ENCODE data around the gene RASAL3.

The RASAL3 gene

GRCh38 chr19:15453906-15454860 is 10.2 kb downstream of the RASAL3 start:
- no peaks in the 10 kb centered on the region for H3K9me3 ChIP-seq (ENCODE audit: control insufficient read depth, low read depth, low read length)
- peaks cover 5% of the 10 kb centered on the region for H3K4me1 ChIP-seq (ENCODE audit: control insufficient read depth, low read depth, low read length)
- H3K4me3 ChIP-seq (ENCODE audit: low read length) = no peak overlapping the region
- no peak overlapping the region for H3K9ac ChIP-seq (ENCODE audit: low read length)
- H3K27ac ChIP-seq (ENCODE audit: low read length) = no peak overlapping the region
- peaks cover 63% of the 10 kb centered on the region for H3K27me3 ChIP-seq (ENCODE audit: control insufficient read depth, insufficient read depth, low read length)
- no peaks in the 10 kb centered on the region for H3K36me3 ChIP-seq (ENCODE audit: control insufficient read depth, low read depth, low read length)

GRCh38 chr19:15453091-15453578 is 11.2 kb downstream of the RASAL3 start:
- no peak overlapping the region for H3K9ac ChIP-seq (ENCODE audit: low read length)

GRCh38 chr19:15452111-15453047 is 12.0 kb downstream of the RASAL3 start:
- H3K27me3 ChIP-seq (ENCODE audit: control insufficient read depth, insufficient read depth, low read length) = peaks cover 47% of the 10 kb centered on the region
- peak overlapping the region; percentile 51 for H3K4me3 ChIP-seq (ENCODE audit: low read length)

More at GRCh38 chr19:15453091-15453578, 11.2 kb downstream of the RASAL3 start:
- Histone ChIP-seq H3K4me1 (ENCODE audit: control insufficient read depth, low read depth, low read length) (peaks cover 12% of the 10 kb centered on the region), H3K9me3 (ENCODE audit: control insufficient read depth, low read depth, low read length) (no peaks in the 10 kb centered on the region), H3K4me3 (ENCODE audit: low read length) (peak overlapping the region; percentile 51), H3K27ac (ENCODE audit: low read length) (no peak overlapping the region), H3K36me3 (ENCODE audit: control insufficient read depth, low read depth, low read length) (no peaks in the 10 kb centered on the region), H3K27me3 (ENCODE audit: control insufficient read depth, insufficient read depth, low read length) (peaks cover 54% of the 10 kb centered on the region)

GRCh38 chr19:15450528-15450890 is 13.8 kb downstream of the RASAL3 start:
- no peak overlapping the region for H3K27ac ChIP-seq (ENCODE audit: low read length)
- peak overlapping the region; percentile 53 for H3K4me3 ChIP-seq (ENCODE audit: low read length)
- H3K27me3 ChIP-seq (ENCODE audit: control insufficient read depth, insufficient read depth, low read length) = peaks cover 28% of the 10 kb centered on the region
- no peak overlapping the region for H3K9ac ChIP-seq (ENCODE audit: low read length)
- peaks cover 7% of the 10 kb centered on the region for H3K4me1 ChIP-seq (ENCODE audit: control insufficient read depth, low read depth, low read length)
- no peaks in the 10 kb centered on the region for H3K9me3 ChIP-seq (ENCODE audit: control insufficient read depth, low read depth, low read length)
- H3K36me3 ChIP-seq (ENCODE audit: control insufficient read depth, low read depth, low read length) = no peaks in the 10 kb centered on the region

More at GRCh38 chr19:15452111-15453047, 12.0 kb downstream of the RASAL3 start:
- H3K9me3 ChIP-seq (ENCODE audit: control insufficient read depth, low read depth, low read length) = no peaks in the 10 kb centered on the region
- H3K36me3 ChIP-seq (ENCODE audit: control insufficient read depth, low read depth, low read length) = no peaks in the 10 kb centered on the region
- H3K27ac ChIP-seq (ENCODE audit: low read length) = no peak overlapping the region
- H3K4me1 ChIP-seq (ENCODE audit: control insufficient read depth, low read depth, low read length) = peaks cover 12% of the 10 kb centered on the region
- H3K9ac ChIP-seq (ENCODE audit: low read length) = no peak overlapping the region

- Histone ChIP-seq H3K9ac (ENCODE audit: low read length) (no peak within 1 kb of the TSS), H3K4me3 (ENCODE audit: low read length) (peak within 1 kb of the TSS; percentile 64), H3K4me1 (ENCODE audit: control insufficient read depth, low read depth, low read length) (peaks cover 7% of the 10 kb centered on the region), H3K9me3 (ENCODE audit: control insufficient read depth, low read depth, low read length) (no peaks in the 10 kb centered on the region), H3K36me3 (ENCODE audit: control insufficient read depth, low read depth, low read length) (no peaks in the 10 kb centered on the region), H3K27ac (ENCODE audit: low read length) (no peak within 1 kb of the TSS), H3K27me3 (ENCODE audit: control insufficient read depth, insufficient read depth, low read length) (peaks cover 22% of the 10 kb centered on the region)
These were observed 14.5 kb downstream of the RASAL3 start, which contains the start of gene WIZ for GRCh38 chr19:15449620-15450527. TSS of gene WIZ (minus strand) at chr19:15449956. CDS start at chr19:15448307, 1,649 bp downstream.

GRCh38 chr19:15448778-15449619 is 15.3 kb downstream of the RASAL3 start:
- Histone ChIP-seq H3K27ac (ENCODE audit: low read length) (no peak overlapping the region), H3K36me3 (ENCODE audit: control insufficient read depth, low read depth, low read length) (no peaks in the 10 kb centered on the region), H3K27me3 (ENCODE audit: control insufficient read depth, insufficient read depth, low read length) (peaks cover 14% of the 10 kb centered on the region), H3K9ac (ENCODE audit: low read length) (no peak overlapping the region), H3K9me3 (ENCODE audit: control insufficient read depth, low read depth, low read length) (no peaks in the 10 kb centered on the region), H3K4me3 (ENCODE audit: low read length) (peak overlapping the region; percentile 64), H3K4me1 (ENCODE audit: control insufficient read depth, low read depth, low read length) (peaks cover 7% of the 10 kb centered on the region)

GRCh38 chr19:15448044-15448777 is 16.1 kb downstream of the RASAL3 start:
- Histone ChIP-seq H3K4me1 (ENCODE audit: control insufficient read depth, low read depth, low read length) (peaks cover 7% of the 10 kb centered on the region), H3K27ac (ENCODE audit: low read length) (no peak overlapping the region), H3K36me3 (ENCODE audit: control insufficient read depth, low read depth, low read length) (no peaks in the 10 kb centered on the region), H3K9ac (ENCODE audit: low read length) (no peak overlapping the region), H3K4me3 (ENCODE audit: low read length) (peak overlapping the region; percentile 64), H3K9me3 (ENCODE audit: control insufficient read depth, low read depth, low read length) (no peaks in the 10 kb centered on the region), H3K27me3 (ENCODE audit: control insufficient read depth, insufficient read depth, low read length) (peaks cover 6% of the 10 kb centered on the region)

GRCh38 chr19:15447057-15447456 is 17.3 kb downstream of the RASAL3 start:
- Histone ChIP-seq H3K4me1 (ENCODE audit: control insufficient read depth, low read depth, low read length) (peaks cover 7% of the 10 kb centered on the region), H3K27me3 (ENCODE audit: control insufficient read depth, insufficient read depth, low read length) (no peaks in the 10 kb centered on the region), H3K27ac (ENCODE audit: low read length) (no peak overlapping the region), H3K9me3 (ENCODE audit: control insufficient read depth, low read depth, low read length) (no peaks in the 10 kb centered on the region), H3K9ac (ENCODE audit: low read length) (no peak overlapping the region), H3K36me3 (ENCODE audit: control insufficient read depth, low read depth, low read length) (no peaks in the 10 kb centered on the region), H3K4me3 (ENCODE audit: low read length) (no peak overlapping the region)

GRCh38 chr19:15445807-15446376 is 18.5 kb downstream of the RASAL3 start:
- H3K9ac ChIP-seq (ENCODE audit: low read length) = no peak overlapping the region
- no peak overlapping the region for H3K4me3 ChIP-seq (ENCODE audit: low read length)
- H3K27me3 ChIP-seq (ENCODE audit: control insufficient read depth, insufficient read depth, low read length) = no peaks in the 10 kb centered on the region
- peaks cover 7% of the 10 kb centered on the region for H3K4me1 ChIP-seq (ENCODE audit: control insufficient read depth, low read depth, low read length)
- H3K36me3 ChIP-seq (ENCODE audit: control insufficient read depth, low read depth, low read length) = no peaks in the 10 kb centered on the region
- H3K27ac ChIP-seq (ENCODE audit: low read length) = no peak overlapping the region
- no peaks in the 10 kb centered on the region for H3K9me3 ChIP-seq (ENCODE audit: control insufficient read depth, low read depth, low read length)
